ENCODE data around the gene FAH.

FAH gene

DNA sequence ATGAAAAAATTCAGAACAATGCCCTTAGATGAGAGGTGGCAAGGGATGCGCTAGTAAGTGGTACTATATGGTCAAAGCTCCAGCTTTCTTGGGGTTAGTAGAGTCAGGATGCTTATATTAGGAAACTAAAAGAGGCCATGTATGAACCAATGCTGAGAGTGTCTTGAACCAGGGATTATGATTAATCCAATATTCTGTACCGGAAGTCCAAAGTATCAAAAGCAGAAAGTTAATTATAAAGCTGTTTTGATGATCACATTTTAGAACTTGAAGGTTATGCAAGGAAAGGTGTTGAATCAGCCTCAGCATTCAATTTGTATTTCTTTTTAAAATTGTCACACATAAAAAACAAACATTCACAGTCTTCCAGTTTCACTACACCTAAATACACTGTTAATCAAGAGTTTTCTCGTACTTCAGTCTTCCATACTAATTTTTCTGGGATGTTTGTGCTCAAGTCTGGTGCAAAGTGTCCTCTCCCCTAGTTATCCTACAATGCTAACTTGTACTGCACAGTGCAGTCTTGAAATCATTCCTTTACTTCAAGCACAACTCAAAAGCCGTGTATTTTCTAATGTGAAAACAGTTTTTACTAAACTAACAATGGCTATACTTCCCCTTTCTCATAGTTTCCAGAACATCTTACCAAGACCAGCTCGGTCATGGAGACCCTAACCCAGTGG is 10.7 kb upstream of the FAH start:
- H3K4me3 ChIP-seq (ENCODE audit: low read depth, low read length) = no peak overlapping the region
- DNase-seq (ENCODE audit: low read depth) = no peak
- TF ChIP-seq, protein P1, sequence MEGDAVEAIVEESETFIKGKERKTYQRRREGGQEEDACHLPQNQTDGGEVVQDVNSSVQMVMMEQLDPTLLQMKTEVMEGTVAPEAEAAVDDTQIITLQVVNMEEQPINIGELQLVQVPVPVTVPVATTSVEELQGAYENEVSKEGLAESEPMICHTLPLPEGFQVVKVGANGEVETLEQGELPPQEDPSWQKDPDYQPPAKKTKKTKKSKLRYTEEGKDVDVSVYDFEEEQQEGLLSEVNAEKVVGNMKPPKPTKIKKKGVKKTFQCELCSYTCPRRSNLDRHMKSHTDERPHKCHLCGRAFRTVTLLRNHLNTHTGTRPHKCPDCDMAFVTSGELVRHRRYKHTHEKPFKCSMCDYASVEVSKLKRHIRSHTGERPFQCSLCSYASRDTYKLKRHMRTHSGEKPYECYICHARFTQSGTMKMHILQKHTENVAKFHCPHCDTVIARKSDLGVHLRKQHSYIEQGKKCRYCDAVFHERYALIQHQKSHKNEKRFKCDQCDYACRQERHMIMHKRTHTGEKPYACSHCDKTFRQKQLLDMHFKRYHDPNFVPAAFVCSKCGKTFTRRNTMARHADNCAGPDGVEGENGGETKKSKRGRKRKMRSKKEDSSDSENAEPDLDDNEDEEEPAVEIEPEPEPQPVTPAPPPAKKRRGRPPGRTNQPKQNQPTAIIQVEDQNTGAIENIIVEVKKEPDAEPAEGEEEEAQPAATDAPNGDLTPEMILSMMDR (IDR thresholded peaks at IDR 0.05; ENCODE audit: low read depth, low read length, missing control alignments) = no peak
- in situ Hi-C loops (cut with HindIII; ENCODE audit: low sequenced_read_pairs) = no loop called here

DNA sequence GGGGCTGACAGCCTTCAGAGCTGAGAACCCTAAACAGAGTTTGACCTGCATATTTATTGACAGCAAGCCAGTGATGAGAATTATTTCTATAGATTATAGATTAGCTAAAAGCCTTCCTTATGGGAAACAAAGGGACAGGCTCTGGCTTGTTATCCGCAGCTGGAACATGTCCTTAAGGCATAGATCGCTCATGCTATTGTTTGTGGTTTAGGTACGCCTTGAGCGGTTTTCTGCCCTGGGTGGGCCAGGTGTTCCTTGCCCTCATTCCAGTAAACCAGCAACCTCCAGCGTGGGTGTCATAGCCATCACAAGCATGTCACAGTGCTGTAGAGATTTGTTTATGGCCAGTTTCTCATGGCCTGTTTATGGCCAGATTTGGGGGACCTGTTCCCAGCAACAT is 10.2 kb upstream of the FAH start:
- no peak overlapping the region for H3K4me3 ChIP-seq (ENCODE audit: low read depth, low read length)
- in situ Hi-C loops (cut with HindIII; ENCODE audit: low sequenced_read_pairs) = no loop called here
- TF ChIP-seq, protein P1 (IDR thresholded peaks at IDR 0.05; ENCODE audit: low read depth, low read length, missing control alignments) = no peak
- no peak for DNase-seq (ENCODE audit: low read depth)

DNA sequence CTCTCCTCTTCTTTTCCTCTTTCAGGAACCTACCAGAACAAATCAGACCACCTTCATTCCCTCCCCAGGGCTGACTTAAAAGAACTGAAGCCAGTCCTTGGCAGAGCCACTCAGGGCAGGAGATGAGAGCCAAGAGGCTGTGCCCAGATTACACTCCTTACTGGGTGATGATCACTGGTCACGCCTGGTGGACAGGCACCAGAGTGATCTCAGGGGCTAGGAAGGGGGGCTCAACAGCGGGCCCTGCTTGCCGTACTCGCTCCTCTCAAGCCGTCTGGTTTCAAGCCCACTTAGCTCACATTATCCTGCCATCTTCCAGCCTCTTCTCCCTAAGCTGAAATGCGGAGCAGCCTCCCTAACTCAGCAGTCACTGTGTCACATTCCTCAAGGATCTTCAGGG is 1.7 kb upstream of the FAH start:
- no peak overlapping the region for H3K4me3 ChIP-seq (ENCODE audit: low read depth, low read length)
- TF ChIP-seq, protein P1 (IDR thresholded peaks at IDR 0.05; ENCODE audit: low read depth, low read length, missing control alignments) = no peak
- no peak for DNase-seq (ENCODE audit: low read depth)
- in situ Hi-C loops (cut with HindIII; ENCODE audit: low sequenced_read_pairs) = no loop called here

DNA sequence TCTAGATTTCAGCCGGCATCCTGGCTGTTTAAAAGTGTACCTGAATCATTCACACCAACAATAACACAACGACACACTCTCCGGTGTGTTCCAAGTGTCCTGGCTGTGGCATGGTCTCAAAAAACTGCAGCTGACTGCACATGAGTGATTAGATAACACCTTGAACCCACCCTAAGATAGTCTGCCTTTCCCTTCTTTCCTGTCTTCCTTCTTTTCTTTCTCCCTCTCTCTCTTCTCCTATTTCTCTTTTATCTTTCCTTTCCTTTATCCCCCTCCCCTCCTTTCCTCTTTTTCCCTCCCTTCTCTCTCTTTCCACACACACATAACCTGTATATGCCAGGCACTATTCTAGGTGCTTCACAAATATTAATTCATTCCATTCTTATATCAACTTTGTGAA is 1.2 kb upstream of the FAH start:
- H3K4me3 ChIP-seq (ENCODE audit: low read depth, low read length) = no peak overlapping the region
- TF ChIP-seq, protein P1 (IDR thresholded peaks at IDR 0.05; ENCODE audit: low read depth, low read length, missing control alignments) = no peak
- no peak for DNase-seq (ENCODE audit: low read depth)
- in situ Hi-C loops (cut with HindIII; ENCODE audit: low sequenced_read_pairs) = no loop called here

DNA sequence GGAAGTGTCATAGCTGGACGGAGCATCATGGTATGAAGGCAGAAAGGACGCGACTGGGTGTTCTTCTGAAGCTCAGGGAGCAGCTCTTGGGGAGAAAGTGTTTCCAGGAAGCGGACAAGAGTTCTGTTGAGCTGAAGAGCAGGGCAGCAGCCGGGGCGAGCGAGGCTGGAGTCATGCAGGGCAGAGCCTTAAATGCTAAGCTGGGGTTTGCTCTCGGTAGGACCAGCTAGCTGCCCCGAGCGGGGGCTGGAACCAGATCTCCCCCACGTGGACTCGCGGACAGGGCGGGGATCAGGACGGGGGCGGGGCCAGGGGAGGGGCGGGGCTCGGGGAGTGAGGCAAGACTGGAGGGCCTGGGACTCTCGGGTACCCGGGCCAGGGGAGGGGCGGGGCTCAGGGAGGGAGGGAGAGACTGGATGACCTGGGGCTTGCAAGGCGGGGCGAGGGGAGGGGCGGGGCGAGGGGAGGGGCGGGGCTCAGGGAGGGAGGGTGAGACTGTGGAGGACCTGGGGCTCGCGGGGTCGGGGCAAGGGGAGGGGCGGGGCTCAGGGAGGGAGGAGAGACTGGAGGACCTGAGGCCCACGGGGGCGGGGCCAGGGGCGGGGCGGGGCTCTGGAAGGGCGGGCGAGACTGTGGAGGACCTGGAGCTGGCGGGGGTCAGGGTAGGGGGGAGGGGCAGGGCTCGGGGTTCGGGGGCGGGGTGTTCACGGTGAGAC is 461 bp upstream of the FAH start:
- peak overlapping the region; percentile 69 for H3K4me3 ChIP-seq (ENCODE audit: low read depth, low read length)
- TF ChIP-seq, protein P1 (IDR thresholded peaks at IDR 0.05; ENCODE audit: low read depth, low read length, missing control alignments) = no peak
- DNase-seq (ENCODE audit: low read depth) = peak; percentile 76
- in situ Hi-C loops (cut with HindIII; ENCODE audit: low sequenced_read_pairs) = no loop called here

DNA sequence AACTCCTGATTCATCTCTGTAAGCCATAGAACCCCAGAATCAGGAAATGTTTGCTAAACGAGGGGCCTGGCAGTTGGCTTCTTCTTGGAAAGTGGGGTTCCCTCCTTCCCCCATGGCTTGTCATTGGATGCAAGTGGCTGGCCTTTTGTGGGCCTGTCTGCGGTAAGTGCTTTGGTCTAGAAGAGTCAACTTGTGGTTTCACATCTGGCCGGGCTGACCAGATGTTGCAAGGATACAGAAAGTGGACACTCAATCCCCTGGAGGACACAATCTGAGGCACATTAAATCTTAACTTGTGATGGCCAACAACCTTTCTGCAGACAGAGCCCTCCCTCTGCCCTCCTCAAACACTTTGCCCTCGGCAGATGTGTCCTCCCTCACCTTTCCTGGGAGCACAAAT is 1.1 kb downstream of the FAH start:
- TF ChIP-seq, protein P1 (IDR thresholded peaks at IDR 0.05; ENCODE audit: low read depth, low read length, missing control alignments) = no peak
- no peak for DNase-seq (ENCODE audit: low read depth)
- in situ Hi-C loops (cut with HindIII; ENCODE audit: low sequenced_read_pairs) = no loop called here
- H3K4me3 ChIP-seq (ENCODE audit: low read depth, low read length) = no peak overlapping the region

Measured in astrocyte of the cerebellum (primary cell).